ENCODE measurements around the gene C6orf62. TPM values are rescaled to one million over a fixed set of nuclear protein-coding genes. Genes with fewer than 3 reads are reported as not detected.
"Not testable (repeated sequence)": the region's sequence is repeated elsewhere in the genome, so short reads cannot be mapped to it uniquely, and the experiment has no call there.

C6orf62 gene
- polyA plus RNA-seq, 4 donors: 34.3 to 83.4 (median 49.5) TPM

DNA sequence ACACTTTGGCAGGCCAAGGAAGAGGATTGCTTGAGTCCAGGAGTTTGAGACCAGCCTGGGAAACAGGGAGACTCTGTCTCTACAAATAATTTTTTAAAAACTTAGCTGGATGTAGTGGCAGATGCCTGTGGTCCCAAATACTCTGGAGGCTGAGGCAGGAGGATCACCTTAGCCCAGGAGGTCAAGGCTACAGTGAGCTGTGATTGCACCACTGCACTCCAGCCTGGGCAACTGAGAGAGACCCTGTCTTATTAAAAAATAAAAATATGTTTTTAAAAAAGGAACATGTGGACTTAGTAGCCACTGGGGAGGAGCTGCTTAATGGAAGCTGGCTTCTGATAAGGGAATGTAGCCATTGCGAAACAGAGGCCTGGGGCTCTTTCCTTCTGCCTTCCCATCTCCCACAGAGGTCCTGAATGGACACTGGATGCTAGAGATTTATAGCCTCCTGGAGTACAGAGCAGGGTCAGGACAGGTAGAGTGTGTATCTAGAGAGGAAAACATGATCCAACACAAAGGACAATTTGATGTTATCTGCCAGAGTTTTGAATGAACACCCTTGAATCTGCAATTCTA lies 34.1 kb upstream of the C6orf62 start:
- 71 to 95% (median 84%) methylated on average over 1 of the region's 1 CpG for WGBS, 3 donors
- Histone ChIP-seq H3K4me3 (ENCODE audit: low read depth in 1 of 3, low read length in 3 of 3) (no peak overlapping the region), H3K9me3 (ENCODE audit: control insufficient read depth in 2 of 2, insufficient read depth in 1 of 2, low read depth in 1 of 2, low read length in 1 of 2) (peaks cover 0 to 9% of the 10 kb centered on the region in 2 donors), H3K36me3 (ENCODE audit: control insufficient read depth in 3 of 3, insufficient read depth in 2 of 3, low read depth in 1 of 3, low read length in 3 of 3) (no peaks in the 10 kb centered on the region), H3K27me3 (ENCODE audit: control insufficient read depth in 3 of 3, insufficient read depth in 3 of 3, low read length in 3 of 3) (no peaks in the 10 kb centered on the region), H3K27ac (ENCODE audit: low read depth in 1 of 3, low read length in 2 of 3) (peak overlapping the region in 1 of 3 donors; percentile 35), H3K4me1 (ENCODE audit: control insufficient read depth in 3 of 3, insufficient read depth in 2 of 3, low read depth in 1 of 3, low read length in 2 of 3) (peaks cover 0 to 10% (median 0%) of the 10 kb centered on the region in 3 donors)
- FAIRE-seq (no peak), DNase-seq (peak in 1 of 2 donors; percentile 32)

DNA sequence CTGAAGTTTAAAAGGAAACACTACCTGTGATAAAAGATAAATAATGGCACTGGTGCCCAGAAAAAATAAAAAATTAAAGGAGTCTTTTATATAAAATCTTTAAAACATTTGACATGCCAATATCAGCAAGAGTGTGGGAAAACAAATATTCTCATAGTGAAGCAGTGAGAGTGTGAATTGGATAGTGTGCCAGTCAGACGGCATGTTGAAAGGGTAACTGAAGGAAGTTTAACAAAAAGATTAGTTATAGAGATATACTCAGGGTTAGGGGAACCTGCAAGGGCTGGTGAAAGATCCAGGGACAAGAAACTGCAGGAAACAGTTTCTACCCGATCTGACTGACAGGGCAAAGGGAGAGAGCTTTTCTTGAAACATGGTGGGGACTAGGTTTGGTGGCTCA lies 33.5 kb upstream of the C6orf62 start:
- Histone ChIP-seq H3K4me3 (ENCODE audit: low read depth in 1 of 3, low read length in 3 of 3) (no peak overlapping the region), H3K36me3 (ENCODE audit: control insufficient read depth in 3 of 3, insufficient read depth in 2 of 3, low read depth in 1 of 3, low read length in 3 of 3) (no peaks in the 10 kb centered on the region), H3K4me1 (ENCODE audit: control insufficient read depth in 3 of 3, insufficient read depth in 2 of 3, low read depth in 1 of 3, low read length in 2 of 3) (peaks cover 0 to 10% (median 0%) of the 10 kb centered on the region in 3 donors), H3K9me3 (ENCODE audit: control insufficient read depth in 2 of 2, insufficient read depth in 1 of 2, low read depth in 1 of 2, low read length in 1 of 2) (peaks cover 0 to 9% of the 10 kb centered on the region in 2 donors), H3K27me3 (ENCODE audit: control insufficient read depth in 3 of 3, insufficient read depth in 3 of 3, low read length in 3 of 3) (no peaks in the 10 kb centered on the region), H3K27ac (ENCODE audit: low read depth in 1 of 3, low read length in 2 of 3) (peak overlapping the region in 1 of 3 donors; percentile 35)
- no peak for DNase-seq
- WGBS, 3 donors: 54 to 58% (median 57%) methylated on average over 2 of the region's 2 CpGs
- FAIRE-seq: no peak

DNA sequence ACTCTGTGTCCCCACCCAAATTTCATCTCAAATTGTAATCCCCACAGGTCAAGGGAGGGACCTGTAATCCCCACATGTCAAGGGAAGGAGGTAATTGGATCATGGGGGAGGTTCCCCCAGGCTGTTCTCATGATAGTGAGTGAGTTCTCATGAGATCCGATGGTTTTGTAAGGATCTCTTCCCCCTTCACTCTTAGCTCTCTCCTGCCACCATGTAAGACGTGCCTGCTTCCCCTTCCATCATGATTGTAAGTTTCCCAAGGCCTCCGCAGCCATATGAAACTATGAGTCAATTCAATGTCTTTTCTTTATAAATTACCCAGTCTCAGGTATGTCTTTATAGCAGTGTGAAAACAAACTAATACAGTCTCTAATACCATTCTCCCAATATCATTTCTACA lies 31.9 kb upstream of the C6orf62 start:
- FAIRE-seq; H3K4me1 ChIP-seq (ENCODE audit: control insufficient read depth in 3 of 3, insufficient read depth in 2 of 3, low read depth in 1 of 3, low read length in 2 of 3); H3K9me3 ChIP-seq (ENCODE audit: control insufficient read depth in 2 of 2, insufficient read depth in 1 of 2, low read depth in 1 of 2, low read length in 1 of 2); H3K27me3 ChIP-seq (ENCODE audit: control insufficient read depth in 3 of 3, insufficient read depth in 3 of 3, low read length in 3 of 3); H3K4me3 ChIP-seq (ENCODE audit: low read depth in 1 of 3, low read length in 3 of 3); DNase-seq; H3K36me3 ChIP-seq (ENCODE audit: control insufficient read depth in 3 of 3, insufficient read depth in 2 of 3, low read depth in 1 of 3, low read length in 3 of 3); H3K27ac ChIP-seq (ENCODE audit: low read depth in 1 of 3, low read length in 2 of 3): not testable (repeated sequence)
- 71 to 89% (median 87%) methylated on average over 3 of the region's 3 CpGs for WGBS, 3 donors

DNA sequence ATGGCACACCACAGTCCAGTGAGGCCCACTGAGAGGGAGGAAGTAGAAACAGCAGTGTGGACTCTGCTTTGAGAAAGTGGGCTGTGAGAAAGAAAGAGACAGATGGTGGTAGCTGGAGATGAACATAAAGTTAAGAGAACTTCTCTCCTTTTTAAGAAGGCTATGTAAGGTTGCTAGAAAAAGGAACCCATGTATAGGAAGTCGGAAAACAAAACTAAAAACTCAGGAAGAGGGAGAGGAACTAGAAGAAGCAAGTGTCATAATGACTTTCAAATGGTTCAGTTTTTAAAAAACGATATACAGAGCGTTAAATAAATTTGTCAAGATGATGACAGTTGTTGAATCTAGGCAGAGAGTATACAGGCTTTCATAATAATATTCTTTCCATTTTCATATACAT lies 30.3 kb upstream of the C6orf62 start:
- Histone ChIP-seq H3K27me3 (ENCODE audit: control insufficient read depth in 3 of 3, insufficient read depth in 3 of 3, low read length in 3 of 3) (no peaks in the 10 kb centered on the region), H3K4me3 (ENCODE audit: low read depth in 1 of 3, low read length in 3 of 3) (no peak overlapping the region), H3K27ac (ENCODE audit: low read depth in 1 of 3, low read length in 2 of 3) (no peak overlapping the region), H3K36me3 (ENCODE audit: control insufficient read depth in 3 of 3, insufficient read depth in 2 of 3, low read depth in 1 of 3, low read length in 3 of 3) (no peaks in the 10 kb centered on the region), H3K9me3 (ENCODE audit: control insufficient read depth in 2 of 2, insufficient read depth in 1 of 2, low read depth in 1 of 2, low read length in 1 of 2) (peaks cover 0 to 4% of the 10 kb centered on the region in 2 donors), H3K4me1 (ENCODE audit: control insufficient read depth in 3 of 3, insufficient read depth in 2 of 3, low read depth in 1 of 3, low read length in 2 of 3) (peaks cover 0 to 10% (median 0%) of the 10 kb centered on the region in 3 donors)
- no peak for FAIRE-seq
- no peak for DNase-seq
- 71 to 82% (median 72%) methylated on average over 3 of the region's 3 CpGs for WGBS, 3 donors

DNA sequence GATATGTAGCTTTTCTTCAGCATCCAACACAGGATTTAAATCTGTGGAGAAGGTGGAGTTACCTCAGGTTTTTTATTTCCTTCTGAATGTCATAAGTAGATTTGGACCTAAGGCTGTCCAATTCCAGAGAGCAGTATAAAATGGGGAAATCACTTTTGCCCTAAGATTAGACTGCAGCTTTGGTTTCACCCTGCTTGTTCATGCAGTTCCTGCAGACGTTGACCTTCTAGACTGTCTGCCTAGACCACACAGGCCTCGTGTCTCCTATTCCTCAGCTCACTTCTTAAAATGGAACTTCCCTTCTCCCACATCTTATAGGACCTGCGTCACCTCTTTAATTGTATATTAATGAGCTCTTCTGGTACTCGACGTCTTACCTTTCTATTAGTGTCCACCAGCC lies 26.0 kb upstream of the C6orf62 start:
- no peaks in the 10 kb centered on the region for H3K27me3 ChIP-seq (ENCODE audit: control insufficient read depth in 3 of 3, insufficient read depth in 3 of 3, low read length in 3 of 3)
- H3K27ac ChIP-seq (ENCODE audit: low read depth in 1 of 3, low read length in 2 of 3): peak overlapping the region in 1 of 3 donors; percentile 12
- FAIRE-seq (no peak), DNase-seq (no peak)
- H3K4me1 ChIP-seq (ENCODE audit: control insufficient read depth in 3 of 3, insufficient read depth in 2 of 3, low read depth in 1 of 3, low read length in 2 of 3): no peaks in the 10 kb centered on the region
- 71 to 88% (median 88%) methylated on average over 5 of the region's 5 CpGs for WGBS, 3 donors
- H3K4me3 ChIP-seq (ENCODE audit: low read depth in 1 of 3, low read length in 3 of 3): no peak overlapping the region
- H3K9me3 ChIP-seq (ENCODE audit: control insufficient read depth in 2 of 2, insufficient read depth in 1 of 2, low read depth in 1 of 2, low read length in 1 of 2): no peaks in the 10 kb centered on the region
- H3K36me3 ChIP-seq (ENCODE audit: control insufficient read depth in 3 of 3, insufficient read depth in 2 of 3, low read depth in 1 of 3, low read length in 3 of 3): no peaks in the 10 kb centered on the region

DNA sequence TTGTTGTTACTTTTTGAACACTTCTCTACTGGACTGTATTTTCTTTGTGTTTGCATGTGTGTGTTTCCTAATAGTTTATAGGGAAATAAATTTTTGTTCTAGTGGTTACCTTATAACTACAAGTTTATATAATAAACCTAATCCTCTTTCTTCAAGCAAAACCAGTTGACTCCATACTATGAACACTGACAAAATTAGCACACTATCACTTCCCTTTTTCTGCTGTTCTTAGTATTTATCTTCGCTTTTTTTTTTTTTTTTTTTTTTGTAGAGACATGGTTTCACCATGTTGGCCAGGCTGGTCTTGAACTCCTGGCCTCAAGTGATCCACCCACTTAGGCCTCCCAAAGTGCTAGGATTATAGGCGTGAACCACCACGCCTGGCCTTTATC lies 25.0 kb upstream of the C6orf62 start:
- no peaks in the 10 kb centered on the region for H3K36me3 ChIP-seq (ENCODE audit: control insufficient read depth in 3 of 3, insufficient read depth in 2 of 3, low read depth in 1 of 3, low read length in 3 of 3)
- no peak overlapping the region for H3K27ac ChIP-seq (ENCODE audit: low read depth in 1 of 3, low read length in 2 of 3)
- 66 to 91% (median 82%) methylated on average over 3 of the region's 3 CpGs for WGBS, 3 donors
- FAIRE-seq (no peak), DNase-seq (no peak)
- no peaks in the 10 kb centered on the region for H3K27me3 ChIP-seq (ENCODE audit: control insufficient read depth in 3 of 3, insufficient read depth in 3 of 3, low read length in 3 of 3)
- no peaks in the 10 kb centered on the region for H3K4me1 ChIP-seq (ENCODE audit: control insufficient read depth in 3 of 3, insufficient read depth in 2 of 3, low read depth in 1 of 3, low read length in 2 of 3)
- H3K9me3 ChIP-seq (ENCODE audit: control insufficient read depth in 2 of 2, insufficient read depth in 1 of 2, low read depth in 1 of 2, low read length in 1 of 2): no peaks in the 10 kb centered on the region
- H3K4me3 ChIP-seq (ENCODE audit: low read depth in 1 of 3, low read length in 3 of 3): no peak overlapping the region

DNA sequence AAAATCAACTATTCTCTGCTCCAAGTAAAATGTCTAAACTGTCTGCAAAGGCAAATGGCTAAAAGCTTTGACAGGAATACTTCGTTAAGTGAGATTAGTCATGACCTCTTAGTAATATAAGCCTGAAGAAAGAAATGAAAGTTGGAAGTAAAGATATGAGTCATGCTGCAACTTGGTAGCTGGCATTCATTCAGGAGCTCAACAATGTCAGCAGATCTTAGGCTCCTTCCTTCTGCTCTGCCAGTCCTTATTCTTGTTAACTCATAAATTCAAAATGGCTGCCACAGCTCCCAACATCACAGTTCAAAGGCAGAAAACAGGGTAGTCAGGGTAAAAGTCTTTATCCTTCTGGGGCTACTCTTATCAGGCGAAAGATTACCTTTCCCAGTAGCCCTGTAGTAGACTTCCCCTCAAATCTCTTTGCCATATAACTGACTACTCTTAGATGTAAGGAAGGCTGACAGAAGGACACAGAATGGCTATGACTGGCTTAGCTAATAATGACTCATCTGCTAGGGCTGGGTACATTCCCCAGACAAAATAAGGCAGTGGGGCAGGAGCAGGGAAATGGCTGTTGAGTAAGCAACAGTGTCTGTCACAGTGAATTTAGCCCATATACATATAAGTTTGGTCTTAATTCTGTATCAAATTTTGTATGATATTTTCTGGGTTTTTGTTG lies 24.4 kb upstream of the C6orf62 start:
- WGBS, 3 donors: 42 to 51% (median 49%) methylated on average over 2 of the region's 2 CpGs
- Histone ChIP-seq H3K27me3 (ENCODE audit: control insufficient read depth in 3 of 3, insufficient read depth in 3 of 3, low read length in 3 of 3) (no peaks in the 10 kb centered on the region), H3K27ac (ENCODE audit: low read depth in 1 of 3, low read length in 2 of 3) (peak overlapping the region; percentile 0 to 73 (median 52)), H3K4me3 (ENCODE audit: low read depth in 1 of 3, low read length in 3 of 3) (no peak overlapping the region), H3K4me1 (ENCODE audit: control insufficient read depth in 3 of 3, insufficient read depth in 2 of 3, low read depth in 1 of 3, low read length in 2 of 3) (no peaks in the 10 kb centered on the region), H3K36me3 (ENCODE audit: control insufficient read depth in 3 of 3, insufficient read depth in 2 of 3, low read depth in 1 of 3, low read length in 3 of 3) (no peaks in the 10 kb centered on the region), H3K9me3 (ENCODE audit: control insufficient read depth in 2 of 2, insufficient read depth in 1 of 2, low read depth in 1 of 2, low read length in 1 of 2) (no peaks in the 10 kb centered on the region)
- DNase-seq: peak in 1 of 2 donors; percentile 84
- FAIRE-seq: no peak

DNA sequence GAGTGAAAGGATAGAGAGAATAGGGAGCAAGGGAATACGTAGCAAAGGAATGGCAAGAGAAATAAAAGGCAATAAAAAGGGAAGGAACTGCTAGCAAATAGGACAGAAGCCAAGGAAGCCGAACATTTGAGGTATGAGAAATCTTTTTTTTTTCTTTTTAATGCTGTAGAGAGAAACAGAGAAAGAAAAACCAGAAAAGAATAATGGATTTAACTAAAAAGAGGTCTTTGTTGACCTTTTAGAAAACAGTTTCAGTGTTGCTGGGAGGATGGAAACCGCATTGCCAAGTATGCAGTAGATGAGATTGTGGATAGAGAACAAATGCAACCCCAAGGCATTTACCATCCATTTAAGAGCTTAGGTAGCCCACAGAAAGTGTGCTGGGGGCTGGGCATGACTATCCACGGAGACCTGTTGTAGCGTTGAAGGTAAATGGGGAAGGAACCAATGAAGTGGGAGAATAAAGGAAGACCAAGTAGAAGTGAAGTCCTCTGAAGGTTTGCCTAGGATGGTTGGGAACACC lies 23.3 kb upstream of the C6orf62 start:
- no peak for DNase-seq
- no peak for FAIRE-seq
- WGBS, 3 donors: 90 to 97% (median 91%) methylated on average over 5 of the region's 5 CpGs
- Histone ChIP-seq H3K4me3 (ENCODE audit: low read depth in 1 of 3, low read length in 3 of 3) (no peak overlapping the region), H3K9me3 (ENCODE audit: control insufficient read depth in 2 of 2, insufficient read depth in 1 of 2, low read depth in 1 of 2, low read length in 1 of 2) (no peaks in the 10 kb centered on the region), H3K27me3 (ENCODE audit: control insufficient read depth in 3 of 3, insufficient read depth in 3 of 3, low read length in 3 of 3) (no peaks in the 10 kb centered on the region), H3K36me3 (ENCODE audit: control insufficient read depth in 3 of 3, insufficient read depth in 2 of 3, low read depth in 1 of 3, low read length in 3 of 3) (no peaks in the 10 kb centered on the region), H3K27ac (ENCODE audit: low read depth in 1 of 3, low read length in 2 of 3) (no peak overlapping the region), H3K4me1 (ENCODE audit: control insufficient read depth in 3 of 3, insufficient read depth in 2 of 3, low read depth in 1 of 3, low read length in 2 of 3) (no peaks in the 10 kb centered on the region)
